Stimulated activated CD8-positive, alpha-beta memory T cell treated with anti-CD3 and anti-CD28 coated beads, Interleukin-4, amount 100 ng/mL, for 4 hours (primary cell): ENCODE data around the gene CARMIL1.

Source experiments
- DNase-seq, 2 donors: peaks; one replicate each; pipeline ENCODE4 v3.0.0-alpha.2; 2020; ENCODE audit warnings: low read depth in 2 of 2, low spot score in 1 of 2

Gene CARMIL1

GRCh38 chr6:25639653-25640052 lies 360.5 kb downstream of the CARMIL1 start:
- no peak for DNase-seq

DNA sequence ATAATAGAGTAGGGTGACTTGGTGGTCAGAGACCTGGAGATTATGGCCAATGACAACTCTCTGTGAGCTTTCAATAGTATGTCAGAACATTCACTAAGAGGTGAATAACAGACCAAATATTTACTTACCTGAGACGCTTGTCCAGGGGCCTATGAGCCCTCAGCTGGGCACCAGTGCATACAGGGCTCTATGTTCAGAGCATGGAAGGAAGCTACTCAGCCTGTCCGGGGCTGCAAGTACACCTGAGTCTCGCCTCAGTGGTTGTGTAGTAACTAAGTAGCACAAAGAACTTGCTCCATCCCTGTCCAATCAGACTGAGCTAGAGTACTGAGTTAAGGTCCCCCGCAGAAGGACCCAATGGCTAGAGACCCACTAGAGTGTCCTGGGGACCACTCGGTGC lies 361.3 kb downstream of the CARMIL1 start:
- no peak for DNase-seq

GRCh38 chr6:25640891-25641290 lies 361.7 kb downstream of the CARMIL1 start:
- no peak for DNase-seq

- no peak for DNase-seq
These were observed 362.2 kb downstream of the CARMIL1 start for GRCh38 chr6:25641377-25641776.

GRCh38 chr6:25641940-25642666 lies 362.9 kb downstream of the CARMIL1 start:
- no peak for DNase-seq

DNA sequence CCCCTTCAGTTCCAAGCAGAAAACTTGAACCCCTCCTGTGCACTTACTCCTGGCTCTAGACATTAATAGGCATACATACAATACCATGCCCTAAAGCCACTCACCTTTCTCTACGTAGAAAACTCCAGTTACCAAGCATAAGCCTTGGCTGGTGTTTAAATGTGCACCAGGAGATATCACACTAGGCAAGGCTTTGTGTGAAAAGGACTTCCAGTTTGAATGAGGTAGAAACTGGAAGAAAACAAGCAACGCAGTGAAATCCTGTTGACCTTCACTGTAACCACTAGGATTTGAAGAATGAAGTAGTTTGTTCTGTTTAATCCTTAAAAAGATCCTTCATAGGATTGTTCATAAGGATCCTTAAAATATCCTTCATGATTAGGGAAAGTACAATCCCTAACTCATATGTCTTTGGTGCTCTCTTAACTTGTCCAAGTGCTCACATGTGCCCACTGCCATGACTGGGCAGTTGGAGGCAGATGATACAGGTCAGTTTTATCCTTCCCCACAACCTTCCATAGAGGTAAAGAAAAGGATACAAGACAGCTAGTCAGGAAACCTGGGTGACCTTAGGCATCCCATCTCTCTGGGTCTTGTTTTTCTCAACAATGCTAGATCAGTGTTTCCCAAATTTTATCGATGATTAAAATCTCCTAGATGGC lies 363.6 kb downstream of the CARMIL1 start:
- DNase-seq = no peak

- DNase-seq = no peak
These were observed 366.7 kb downstream of the CARMIL1 start for GRCh38 chr6:25645916-25646315.

DNA sequence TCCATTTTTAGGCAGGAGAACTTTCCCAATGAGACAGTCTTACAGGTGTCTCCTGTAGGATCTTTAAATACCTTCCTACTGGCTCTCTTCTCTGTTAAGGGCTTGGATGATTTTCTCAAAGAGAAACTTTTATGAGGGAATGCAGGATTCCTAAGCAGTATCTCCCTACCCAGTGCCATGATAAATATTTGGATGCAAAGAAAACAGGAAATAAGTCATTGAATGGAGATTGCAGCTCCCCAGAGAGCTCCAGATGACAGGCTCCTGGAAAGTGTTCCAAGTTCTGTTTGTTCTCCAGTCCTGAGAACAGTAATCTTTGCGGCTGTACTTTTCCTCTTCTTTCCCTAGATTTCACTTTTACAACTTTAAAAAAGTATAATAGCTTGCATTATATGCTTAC lies 370.4 kb downstream of the CARMIL1 start:
- no peak for DNase-seq

GRCh38 chr6:25652007-25652515 lies 372.9 kb downstream of the CARMIL1 start, which contains the start of gene SCGN:
Gene SCGN, plus strand, starts transcription at chr6:25652215. Its CDS starts 189 bp downstream, at chr6:25652404.
- no peak for DNase-seq

DNA sequence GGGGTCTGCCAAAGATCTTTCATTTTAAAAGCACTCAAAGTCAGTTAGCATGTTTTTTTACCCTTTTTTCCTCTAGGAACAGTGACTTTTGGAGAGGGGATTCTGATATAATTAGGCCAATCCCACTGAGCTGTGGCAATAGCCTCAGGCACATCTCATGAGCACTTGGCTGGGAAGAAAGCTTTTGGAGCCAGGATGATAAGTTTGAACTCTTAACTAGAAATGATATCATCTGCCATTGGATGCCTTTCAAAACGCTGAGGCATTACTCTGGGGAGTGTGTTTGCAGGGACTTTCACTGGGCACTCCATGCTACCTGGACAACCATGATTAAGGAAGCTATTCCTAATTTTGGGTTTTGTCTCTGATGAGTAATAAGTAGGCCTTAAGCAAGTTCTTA lies 376.5 kb downstream of the CARMIL1 start:
- no peak for DNase-seq

DNA sequence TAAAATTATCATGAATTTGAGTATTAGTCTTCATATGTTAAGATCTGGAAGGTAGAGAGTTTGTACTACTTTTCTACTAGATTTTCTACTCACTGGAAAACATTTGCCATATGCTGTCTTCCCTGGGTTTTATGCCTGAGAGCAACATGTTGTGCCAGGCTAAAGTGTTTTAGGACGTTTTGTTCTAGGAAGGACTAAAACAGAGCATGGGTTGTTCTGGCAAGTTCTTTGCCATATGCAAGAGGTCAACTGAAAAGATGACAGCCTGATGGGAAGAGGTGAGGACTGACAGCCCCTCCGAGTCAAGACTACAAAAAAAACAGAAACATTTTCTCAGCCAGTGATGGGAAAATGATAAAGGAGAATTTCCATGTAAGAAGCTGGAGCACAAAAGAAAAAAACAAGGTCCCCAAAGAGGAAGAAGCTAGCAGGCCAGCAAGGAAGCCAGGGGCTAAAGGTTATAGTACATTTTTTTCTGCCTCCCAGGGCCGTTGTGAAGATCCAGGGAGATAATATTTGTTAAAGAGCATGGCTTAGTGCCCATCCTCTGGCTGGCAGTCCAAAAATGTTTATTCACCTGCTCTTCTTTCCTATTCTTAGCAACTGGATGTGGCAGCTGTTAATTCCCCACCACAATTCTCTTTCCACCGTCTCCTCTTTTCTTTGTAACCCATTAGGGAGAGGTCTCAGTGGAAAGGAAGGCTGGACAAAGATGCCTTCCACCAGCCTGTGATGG lies 380.6 kb downstream of the CARMIL1 start:
- no peak for DNase-seq

- DNase-seq = no peak
These were observed 381.3 kb downstream of the CARMIL1 start for GRCh38 chr6:25660512-25660911.

- DNase-seq = no peak
These were observed 382.1 kb downstream of the CARMIL1 start for GRCh38 chr6:25661129-25661779.

GRCh38 chr6:25665455-25665854 lies 386.3 kb downstream of the CARMIL1 start:
- no peak for DNase-seq

DNA sequence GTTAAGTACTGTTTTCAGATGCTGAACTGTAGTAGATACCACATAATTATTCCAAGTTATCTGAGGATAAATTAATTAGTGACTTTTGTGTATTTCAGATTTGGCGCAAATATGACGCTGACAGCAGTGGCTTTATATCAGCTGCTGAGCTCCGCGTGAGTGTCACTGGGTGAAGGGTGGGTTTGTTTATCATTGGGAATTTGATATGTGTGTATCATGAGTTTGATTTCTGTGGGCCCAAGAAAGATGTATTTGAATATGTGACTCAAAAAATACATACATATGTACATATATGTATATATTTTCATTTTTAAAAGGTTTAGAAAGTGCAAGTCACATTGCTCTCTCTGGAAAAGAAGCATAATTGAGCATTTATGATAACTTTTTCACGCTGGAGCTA lies 390.2 kb downstream of the CARMIL1 start:
- DNase-seq = no peak
